Measurements from ENCODE around the gene CUL3. TPM values are rescaled to one million over a fixed set of nuclear protein-coding genes. Genes with fewer than 3 reads are reported as not detected.
"Not testable (repeated sequence)": the region's sequence is repeated elsewhere in the genome, so short reads cannot be mapped to it uniquely, and the experiment has no call there.

The CUL3 gene
- total RNA-seq, 1 donor from 2014 or later: 69.7 TPM

- no peak for ATAC-seq
Measured at GRCh38 chr2:224538561-224539138, 46.5 kb downstream of the CUL3 start.

DNA sequence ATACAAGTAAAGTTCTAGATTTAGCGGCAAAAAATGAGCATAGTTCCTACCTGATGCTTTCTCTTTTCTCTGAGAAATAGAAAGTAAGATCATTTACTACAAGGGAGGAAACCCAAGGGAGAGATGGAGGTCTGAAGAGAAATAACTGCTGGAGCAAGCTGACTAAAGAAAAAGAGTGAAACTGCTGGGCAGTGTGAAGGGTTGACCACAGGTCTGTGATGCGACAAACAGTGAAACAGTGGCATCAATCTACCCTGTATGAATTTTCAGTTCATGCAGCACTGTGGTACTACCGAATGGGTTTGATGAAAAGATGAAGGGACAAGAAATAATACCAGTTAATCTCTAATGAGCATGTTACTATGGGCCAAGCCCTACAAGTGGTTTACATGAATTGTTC, 52.2 kb downstream of the CUL3 start:
- no peak for ATAC-seq

GRCh38 chr2:224532441-224532840, 52.7 kb downstream of the CUL3 start:
- ATAC-seq: no peak

DNA sequence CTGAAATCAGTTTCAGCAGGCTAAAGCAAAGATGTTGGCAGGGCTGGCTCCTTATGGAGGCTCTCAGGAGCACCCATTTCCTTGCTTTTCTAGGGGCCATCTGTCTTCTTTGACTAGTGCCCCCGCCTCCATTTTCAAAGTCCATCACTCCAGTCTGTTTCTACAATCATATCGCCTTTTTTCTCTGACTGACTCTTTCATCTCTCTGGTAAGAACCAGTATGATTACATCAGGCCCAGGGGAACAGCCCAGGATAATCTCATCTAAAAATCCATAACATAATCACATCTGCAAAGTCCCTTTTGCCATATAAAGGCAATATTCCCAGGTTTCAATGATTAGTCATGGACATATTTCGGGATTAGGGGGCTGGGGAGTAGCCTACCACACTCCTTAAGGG, 57.0 kb downstream of the CUL3 start:
- ATAC-seq: no peak

GRCh38 chr2:224525774-224526173, 59.4 kb downstream of the CUL3 start:
- ATAC-seq: no peak

GRCh38 chr2:224524657-224525056, 60.5 kb downstream of the CUL3 start:
- no peak for ATAC-seq

DNA sequence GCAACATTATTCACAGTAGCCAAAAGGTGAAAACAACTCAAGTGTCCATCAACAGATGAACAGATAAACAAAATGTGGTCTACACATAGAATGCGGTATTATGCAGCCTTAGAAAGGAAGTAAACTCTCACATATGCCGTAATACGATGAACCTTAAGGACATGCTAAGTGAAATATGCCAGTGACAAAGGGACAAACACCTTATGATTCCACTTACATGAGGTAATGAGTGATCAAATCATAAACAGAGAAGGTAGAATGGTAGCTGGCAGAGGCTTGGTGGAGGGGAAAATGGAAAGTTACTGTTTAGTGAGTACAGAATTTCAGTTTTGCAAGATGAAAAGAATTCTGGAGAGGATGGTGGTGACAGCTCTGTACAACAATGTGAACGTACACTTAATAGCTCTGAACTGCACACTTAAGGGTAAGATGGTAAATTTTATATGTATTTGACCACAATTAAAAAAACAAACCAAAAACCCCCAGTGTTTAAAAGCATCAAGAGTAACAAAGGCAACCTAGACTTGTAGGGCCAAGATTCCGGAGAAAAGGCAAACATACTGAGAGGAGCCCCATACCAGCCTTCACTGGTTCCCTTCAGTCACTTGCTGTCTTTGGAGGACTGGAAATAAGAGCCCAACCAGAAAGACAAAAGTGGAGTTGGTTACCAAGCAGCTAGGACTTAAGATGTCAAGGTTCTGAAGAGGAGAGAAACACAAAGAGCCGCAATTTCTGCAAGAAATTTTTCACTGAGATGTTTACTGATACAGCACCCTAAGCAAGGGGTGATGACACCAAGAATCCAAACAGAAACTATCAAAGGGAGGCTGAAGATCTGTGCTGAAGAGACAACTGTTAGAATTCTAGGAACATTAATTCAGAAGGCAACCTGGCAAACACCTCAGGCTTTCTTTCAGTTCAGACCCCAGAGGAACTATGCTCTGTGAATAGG, 61.3 kb downstream of the CUL3 start:
- no peak for ATAC-seq

DNA sequence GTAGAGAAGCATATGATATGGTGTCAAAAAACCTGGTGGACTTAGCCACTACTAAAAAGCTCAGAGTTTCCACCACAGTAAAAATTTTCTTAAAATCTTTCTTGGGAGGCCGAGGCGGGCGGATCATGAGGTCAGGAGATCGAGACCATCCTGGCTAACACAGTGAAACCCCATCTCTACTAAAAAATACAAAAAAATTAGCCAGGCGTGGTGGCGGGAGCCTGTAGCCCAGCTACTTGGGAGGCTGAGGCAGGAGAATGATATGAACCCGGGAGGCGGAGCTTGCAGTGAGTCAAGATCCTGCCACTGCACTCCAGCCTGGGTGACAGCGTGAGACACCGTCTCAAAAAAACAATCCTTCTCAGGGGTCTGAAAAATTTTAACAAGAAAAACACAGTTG, 62.7 kb downstream of the CUL3 start:
- ATAC-seq: not testable (repeated sequence)

GRCh38 chr2:224520064-224520463, 65.1 kb downstream of the CUL3 start:
- peak; percentile 54 for ATAC-seq

GRCh38 chr2:224518806-224519580, 66.2 kb downstream of the CUL3 start:
- no peak for ATAC-seq

- ATAC-seq: no peak
Measured at GRCh38 chr2:224517963-224518362, 67.2 kb downstream of the CUL3 start.

GRCh38 chr2:224516393-224516792, 68.8 kb downstream of the CUL3 start:
- not testable (repeated sequence) for ATAC-seq

DNA sequence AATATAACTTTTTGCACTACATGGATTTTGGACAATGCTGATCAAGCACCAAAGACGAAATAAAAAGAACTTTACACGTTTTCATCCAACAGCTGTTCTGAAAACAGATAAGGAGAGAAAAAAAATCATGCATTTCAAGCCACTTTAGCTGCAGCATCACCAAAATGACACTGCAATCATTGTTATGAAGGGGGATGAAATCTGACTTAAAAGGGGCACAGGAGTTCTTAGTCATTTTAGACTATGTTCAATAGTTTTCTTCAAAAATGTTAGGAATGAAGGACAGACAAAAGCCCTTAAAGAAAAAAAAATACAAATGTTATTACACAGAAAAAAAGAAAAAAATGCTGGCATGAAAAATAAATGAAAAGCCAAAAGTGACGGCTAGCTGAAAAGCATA, 71.2 kb downstream of the CUL3 start:
- ATAC-seq: no peak

DNA sequence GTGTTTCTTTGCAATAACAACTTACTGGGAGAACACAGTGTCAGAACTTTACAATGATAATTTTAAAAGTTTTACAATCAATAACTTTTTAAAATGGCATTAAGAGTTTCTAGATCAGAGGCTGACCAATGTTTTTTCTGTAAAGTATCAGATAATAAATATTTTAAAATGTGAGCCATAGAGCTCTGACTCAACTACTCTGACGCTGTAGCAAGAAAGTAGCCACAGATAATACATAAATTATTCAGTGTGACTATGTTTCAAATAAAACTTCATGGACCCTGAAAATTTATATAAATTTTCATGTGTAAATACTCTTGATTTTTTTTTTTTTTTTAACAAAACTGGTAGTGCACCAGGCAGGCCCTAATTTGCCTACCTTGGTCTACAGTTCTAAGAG, 77.4 kb downstream of the CUL3 start:
- no peak for ATAC-seq

DNA sequence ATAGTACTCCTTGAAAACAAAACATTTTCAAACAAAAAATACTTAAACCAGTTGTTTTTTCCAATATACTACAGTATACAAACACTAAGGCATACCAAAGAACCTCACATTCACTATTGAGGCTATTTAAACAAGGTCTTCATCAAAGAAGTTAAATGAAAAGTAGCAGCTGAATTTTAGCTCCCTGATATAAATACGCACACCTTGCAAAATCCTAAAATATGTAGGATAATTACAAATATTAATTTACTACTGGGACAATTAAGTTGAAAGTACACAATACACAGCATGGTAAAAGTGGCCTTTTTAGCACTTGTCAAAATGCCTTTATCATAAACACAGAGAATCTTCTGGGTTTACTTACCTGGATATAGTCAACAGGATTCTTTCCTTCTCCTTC, 78.7 kb downstream of the CUL3 start:
- ATAC-seq: no peak

DNA sequence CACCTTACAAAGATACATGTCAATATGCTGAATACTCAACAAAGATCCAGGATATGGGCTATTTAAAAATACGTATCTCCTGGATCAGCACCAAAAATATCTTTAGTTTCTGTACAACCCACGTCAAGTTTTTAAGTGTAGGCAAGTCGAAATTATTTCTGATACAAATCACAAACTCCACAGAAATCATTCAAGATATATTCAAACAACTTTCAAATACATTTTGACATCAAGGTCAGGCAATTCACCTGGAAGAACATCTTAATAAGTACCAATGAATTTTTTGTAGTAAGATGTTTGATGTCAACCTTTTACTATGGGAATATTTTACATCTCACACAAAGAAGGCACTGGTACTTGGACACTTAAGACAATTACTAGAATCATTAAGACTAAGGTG, 86.2 kb downstream of the CUL3 start:
- no peak for ATAC-seq

GRCh38 chr2:224492531-224492930, 92.6 kb downstream of the CUL3 start:
- no peak for ATAC-seq

DNA sequence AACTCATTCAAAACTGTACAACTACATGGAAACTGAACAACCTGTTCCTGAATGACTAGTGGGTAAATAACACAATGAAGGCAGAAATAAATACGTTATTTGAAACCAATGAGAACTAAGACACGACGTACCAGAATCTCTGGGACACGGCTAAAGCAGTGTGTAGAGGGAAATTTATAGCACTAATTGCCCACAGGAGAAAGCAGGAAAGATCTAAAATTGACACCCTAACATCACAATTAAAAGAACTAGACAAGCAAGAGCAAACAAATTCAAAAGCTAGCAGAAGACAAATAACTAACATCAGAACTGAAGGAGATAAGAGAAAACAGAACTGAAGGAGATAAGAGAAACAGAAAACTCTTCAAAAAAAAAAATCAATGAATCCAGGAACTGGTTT, 97.2 kb downstream of the CUL3 start:
- ATAC-seq: not testable (repeated sequence)

- peak; percentile 99 for ATAC-seq
Measured at GRCh38 chr2:224485081-224486014, 99.8 kb downstream of the CUL3 start.

- ATAC-seq: no peak
Measured at GRCh38 chr2:224479826-224480225, 105.3 kb downstream of the CUL3 start.

GRCh38 chr2:224472827-224473226, 112.3 kb downstream of the CUL3 start:
- no peak for ATAC-seq

- ATAC-seq: no peak
Measured at GRCh38 chr2:224472137-224472536, 113.0 kb downstream of the CUL3 start.

All from esophagus mucosa (tissue), 1 donor.